RWPE2 (cell line): ENCODE measurements around the gene SCN3A.

Source experiments
- ATAC-seq: fragments of 200-7000 bp; cut with Tn5 transposase; 3 replicates; pipeline ENCODE4 v1.9.1; 2021; ENCODE audit warnings: low read depth
- DNase-seq: peaks from one replicate; pipeline ENCODE4 v3.0.0-alpha.2; 2020; ENCODE audit warnings: low spot score
- H3K27ac ChIP-seq: fragments of 450-650 bp; 2 replicates; pipeline ENCODE4 v1.5.1; 2017; ENCODE audit warnings: mild to moderate bottlenecking; ENCODE audit not compliant: poor library complexity, severe bottlenecking
- H3K27me3 ChIP-seq: fragments of 250-450 bp; sonication (Bioruptor Pico); 2 replicates; pipeline ENCODE4 v1.5.1; 2021; ENCODE audit warnings: mild to moderate bottlenecking, moderate library complexity; ENCODE audit not compliant: insufficient read depth, poor library complexity, severe bottlenecking
- H3K36me3 ChIP-seq: fragments of 250-450 bp; sonication (Bioruptor Pico); 2 replicates; pipeline ENCODE4 v1.5.1; 2020; ENCODE audit warnings: low read depth, mild to moderate bottlenecking, moderate library complexity
- H3K4me1 ChIP-seq: fragments of 250-450 bp; sonication (Bioruptor Pico); 2 replicates; pipeline ENCODE4 v1.5.1; 2021; ENCODE audit warnings: mild to moderate bottlenecking, moderate library complexity; ENCODE audit not compliant: insufficient read depth, poor library complexity, severe bottlenecking
- H3K4me3 ChIP-seq: fragments of 250-450 bp; sonication (Bioruptor Pico); 2 replicates; pipeline ENCODE4 v1.5.1; 2021; ENCODE audit warnings: mild to moderate bottlenecking, moderate library complexity; ENCODE audit not compliant: severe bottlenecking
- H3K9me3 ChIP-seq: fragments of 250-450 bp; sonication (Bioruptor Pico); 2 replicates; pipeline ENCODE4 v1.5.1; 2021; ENCODE audit warnings: mild to moderate bottlenecking, moderate library complexity; ENCODE audit not compliant: severe bottlenecking
- CTCF ChIP-seq: fragments of 450-650 bp; IDR thresholded peaks from one replicate; pipeline ENCODE4 v1.5.1; 2017; ENCODE audit warnings: mild to moderate bottlenecking, moderate library complexity; ENCODE audit not compliant: poor library complexity, severe bottlenecking

Gene SCN3A

GRCh38 chr2:165079432-165079831, 124.4 kb downstream of the SCN3A start:
- Histone ChIP-seq H3K4me1 (no peaks in the 10 kb centered on the region), H3K27ac (no peak overlapping the region), H3K27me3 (no peaks in the 10 kb centered on the region), H3K36me3 (no peaks in the 10 kb centered on the region), H3K9me3 (peaks cover 3% of the 10 kb centered on the region), H3K4me3 (no peak overlapping the region)
- TF ChIP-seq CTCF, result no peak
- DNase-seq (no peak), ATAC-seq (no peak)

GRCh38 chr2:165078913-165079312, 124.9 kb downstream of the SCN3A start:
- no peak for TF ChIP-seq CTCF
- H3K27me3 ChIP-seq, result no peaks in the 10 kb centered on the region
- no peak for ATAC-seq

GRCh38 chr2:165074884-165075283, 129.0 kb downstream of the SCN3A start:
- Histone ChIP-seq H3K4me3 (no peak overlapping the region), H3K27me3 (no peaks in the 10 kb centered on the region), H3K4me1 (peaks cover 4% of the 10 kb centered on the region), H3K27ac (no peak overlapping the region), H3K9me3 (no peaks in the 10 kb centered on the region), H3K36me3 (no peaks in the 10 kb centered on the region)
- DNase-seq (no peak), ATAC-seq (no peak)
- no peak for TF ChIP-seq CTCF

More at GRCh38 chr2:165078913-165079312, 124.9 kb downstream of the SCN3A start:
- no peak for DNase-seq
- peaks cover 3% of the 10 kb centered on the region for H3K9me3 ChIP-seq
- H3K4me1 ChIP-seq, result no peaks in the 10 kb centered on the region
- no peak overlapping the region for H3K4me3 ChIP-seq
- no peaks in the 10 kb centered on the region for H3K36me3 ChIP-seq
- no peak overlapping the region for H3K27ac ChIP-seq

GRCh38 chr2:165074323-165074722, 129.5 kb downstream of the SCN3A start:
- Histone ChIP-seq H3K4me1 (peaks cover 4% of the 10 kb centered on the region), H3K36me3 (no peaks in the 10 kb centered on the region), H3K27me3 (no peaks in the 10 kb centered on the region), H3K4me3 (no peak overlapping the region), H3K9me3 (no peaks in the 10 kb centered on the region), H3K27ac (no peak overlapping the region)
- ATAC-seq (no peak), DNase-seq (no peak)
- no peak for TF ChIP-seq CTCF

GRCh38 chr2:165070076-165070475, 133.8 kb downstream of the SCN3A start:
- TF ChIP-seq CTCF, result no peak
- H3K4me3 ChIP-seq, result no peak overlapping the region
- no peaks in the 10 kb centered on the region for H3K27me3 ChIP-seq
- no peaks in the 10 kb centered on the region for H3K9me3 ChIP-seq
- H3K36me3 ChIP-seq, result no peaks in the 10 kb centered on the region
- ATAC-seq (no peak), DNase-seq (no peak)
- H3K4me1 ChIP-seq, result peaks cover 4% of the 10 kb centered on the region
- H3K27ac ChIP-seq, result no peak overlapping the region
